HepG2 (cell line): ENCODE results near the gene SH3D21.

Source experiments
- FOXP4 ChIP-seq: sonication (generic); formaldehyde crosslinking; IDR thresholded peaks from 2 replicates; pipeline ENCODE4 v1.4.0; 2020; ENCODE audit warnings: missing genetic modification reagents
- JUNB ChIP-seq: sonication (generic); formaldehyde crosslinking; IDR thresholded peaks from 2 replicates; pipeline ENCODE4 v1.8.0; 2022; ENCODE audit warnings: missing genetic modification reagents, mild to moderate bottlenecking, borderline replicate concordance
- POLR2AphosphoS5 ChIP-seq: IDR thresholded peaks from 2 replicates; pipeline ENCODE4 v1.6.1; 2012; ENCODE audit warnings: low read depth, low read length
- RAD51 ChIP-seq: fragments of 450-650 bp; IDR thresholded peaks from 2 replicates; pipeline ENCODE4 v1.6.1; 2016; ENCODE audit warnings: borderline replicate concordance
- SAFB2 ChIP-seq: sonication (generic); formaldehyde crosslinking; IDR thresholded peaks from 2 replicates; pipeline ENCODE4 v1.5.1; 2020; ENCODE audit warnings: missing genetic modification reagents, low read depth, mild to moderate bottlenecking, borderline replicate concordance
- SMC3 ChIP-seq: IDR thresholded peaks from 2 replicates; pipeline ENCODE4 v1.6.1; 2011; ENCODE audit warnings: low read length, improper control_type of control experiment
- TAF1 ChIP-seq: sonication (generic); formaldehyde crosslinking; IDR thresholded peaks from 2 replicates; pipeline ENCODE4 v1.4.0; 2020; ENCODE audit warnings: missing genetic modification reagents
- TARDBP ChIP-seq: sonication (generic); formaldehyde crosslinking; IDR thresholded peaks from 2 replicates; pipeline ENCODE4 v1.8.0; 2022; ENCODE audit warnings: mild to moderate bottlenecking, missing genetic modification reagents
- ZNF484 ChIP-seq: sonication (generic); formaldehyde crosslinking; IDR thresholded peaks from 2 replicates; pipeline ENCODE4 v1.5.1; 2020; ENCODE audit warnings: mild to moderate bottlenecking, low read depth, missing genetic modification reagents, borderline replicate concordance
- TF ChIP-seq, protein P1 (sequence below): sonication (generic); formaldehyde crosslinking; IDR thresholded peaks from 2 replicates; pipeline ENCODE4 v1.5.0; 2020; ENCODE audit warnings: mild to moderate bottlenecking, missing genetic modification reagents, moderate library complexity

GRCh38 chr1:36339215-36339614, 33.0 kb downstream of the SH3D21 start:
- TF ChIP-seq, protein P1, sequence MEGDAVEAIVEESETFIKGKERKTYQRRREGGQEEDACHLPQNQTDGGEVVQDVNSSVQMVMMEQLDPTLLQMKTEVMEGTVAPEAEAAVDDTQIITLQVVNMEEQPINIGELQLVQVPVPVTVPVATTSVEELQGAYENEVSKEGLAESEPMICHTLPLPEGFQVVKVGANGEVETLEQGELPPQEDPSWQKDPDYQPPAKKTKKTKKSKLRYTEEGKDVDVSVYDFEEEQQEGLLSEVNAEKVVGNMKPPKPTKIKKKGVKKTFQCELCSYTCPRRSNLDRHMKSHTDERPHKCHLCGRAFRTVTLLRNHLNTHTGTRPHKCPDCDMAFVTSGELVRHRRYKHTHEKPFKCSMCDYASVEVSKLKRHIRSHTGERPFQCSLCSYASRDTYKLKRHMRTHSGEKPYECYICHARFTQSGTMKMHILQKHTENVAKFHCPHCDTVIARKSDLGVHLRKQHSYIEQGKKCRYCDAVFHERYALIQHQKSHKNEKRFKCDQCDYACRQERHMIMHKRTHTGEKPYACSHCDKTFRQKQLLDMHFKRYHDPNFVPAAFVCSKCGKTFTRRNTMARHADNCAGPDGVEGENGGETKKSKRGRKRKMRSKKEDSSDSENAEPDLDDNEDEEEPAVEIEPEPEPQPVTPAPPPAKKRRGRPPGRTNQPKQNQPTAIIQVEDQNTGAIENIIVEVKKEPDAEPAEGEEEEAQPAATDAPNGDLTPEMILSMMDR (CRISPR knock-in tag), result no peak
- TF ChIP-seq JUNB (CRISPR knock-in tag), result no peak
- TF ChIP-seq SAFB2, result no peak
- no peak for TF ChIP-seq FOXP4 (CRISPR knock-in tag)
- no peak for TF ChIP-seq POLR2AphosphoS5
- no peak for TF ChIP-seq ZNF484 (CRISPR knock-in tag)
- no peak for TF ChIP-seq TAF1
- TF ChIP-seq SMC3, result no peak
- no peak for TF ChIP-seq RAD51
- no peak for TF ChIP-seq TARDBP (CRISPR knock-in tag)
